ENCODE results near the gene PGM2. TPM values are rescaled to one million over a fixed set of nuclear protein-coding genes. Genes with fewer than 3 reads are reported as not detected.

The PGM2 gene
- polyA plus RNA-seq, 1 donor (not counting 4 experiments of a cell fraction or from before 2014, with no cell fraction given), result 45.0 TPM

DNA sequence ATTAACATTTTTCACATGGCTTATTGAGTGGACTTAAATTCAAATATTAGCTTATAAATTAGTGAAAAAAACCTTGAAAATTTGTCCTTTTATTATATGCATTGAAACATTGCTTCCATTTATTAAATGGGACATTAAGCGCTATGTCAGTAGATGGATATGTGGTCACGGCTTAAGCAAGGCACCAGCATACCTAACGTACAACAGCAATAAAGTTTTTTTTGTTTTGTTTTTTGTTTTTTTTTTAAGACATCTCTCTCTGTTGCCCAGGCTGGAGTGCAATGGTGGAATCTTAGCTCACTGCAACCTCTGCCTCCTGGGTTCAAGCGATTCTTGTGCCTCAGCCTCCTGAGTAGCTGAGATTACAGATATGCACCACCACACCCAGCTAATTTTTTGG lies 31.6 kb downstream of the PGM2 start:
- no peak overlapping the region for H3K27ac ChIP-seq (ENCODE audit: control insufficient read depth, insufficient read depth, low read length)
- no peak overlapping the region for H3K4me2 ChIP-seq (ENCODE audit: control insufficient read depth, extremely low read depth, insufficient read depth, low read depth, low read length)
- peaks cover 4 to 7% of the 10 kb centered on the region in 2 experiments for H3K36me3 ChIP-seq (ENCODE audit: control insufficient read depth in 2 of 2, extremely low read depth in 1 of 2, insufficient read depth in 2 of 2, low read length in 2 of 2)
- H3K4me3 ChIP-seq (ENCODE audit: control insufficient read depth in 2 of 3, extremely low read depth in 1 of 3, insufficient read depth in 2 of 3, low read depth in 1 of 3, low read length in 3 of 3), result no peak overlapping the region
- no peaks in the 10 kb centered on the region for H3K4me1 ChIP-seq (ENCODE audit: control insufficient read depth, extremely low read depth, insufficient read depth, low read length)
- no peaks in the 10 kb centered on the region for H3K9me3 ChIP-seq (ENCODE audit: control insufficient read depth, low read depth, low read length)
- DNase-seq (ENCODE audit: low read depth, low spot score), result no peak
- H3K27me3 ChIP-seq (ENCODE audit: control insufficient read depth, extremely low read depth, insufficient read depth, low read length), result no peaks in the 10 kb centered on the region
- no peaks in the 10 kb centered on the region for H4K20me1 ChIP-seq (ENCODE audit: control insufficient read depth, extremely low read depth, insufficient read depth, low read length)
- no peak overlapping the region for H2AFZ ChIP-seq (ENCODE audit: control insufficient read depth, low read length)
- H3K79me2 ChIP-seq (ENCODE audit: control insufficient read depth, insufficient read depth, low read length), result no peaks in the 10 kb centered on the region
- no peak overlapping the region for H3K9ac ChIP-seq (ENCODE audit: control insufficient read depth, extremely low read depth, insufficient read depth, low read length)
- H3K9me1 ChIP-seq (ENCODE audit: control insufficient read depth, extremely low read depth, insufficient read depth, low read length), result no peaks in the 10 kb centered on the region
- dilution Hi-C loops (cut with MboI; ENCODE audit: extremely low pct_ligation_motif_present, low sequenced_read_pairs), result no loop called here
- TF ChIP-seq CTCF (optimal IDR thresholded peaks at IDR 0.05 in 1 of 3, IDR thresholded peaks at IDR 0.05 in 1 of 3, conservative IDR thresholded peaks at IDR 0.05 in 1 of 3; ENCODE audit: extremely low read depth in 1 of 3, insufficient read depth in 2 of 3, low read length in 3 of 3) (no peak), EZH2 (IDR thresholded peaks at IDR 0.05; ENCODE audit: low read length) (no peak)
- FAIRE-seq, result no peak

DNA sequence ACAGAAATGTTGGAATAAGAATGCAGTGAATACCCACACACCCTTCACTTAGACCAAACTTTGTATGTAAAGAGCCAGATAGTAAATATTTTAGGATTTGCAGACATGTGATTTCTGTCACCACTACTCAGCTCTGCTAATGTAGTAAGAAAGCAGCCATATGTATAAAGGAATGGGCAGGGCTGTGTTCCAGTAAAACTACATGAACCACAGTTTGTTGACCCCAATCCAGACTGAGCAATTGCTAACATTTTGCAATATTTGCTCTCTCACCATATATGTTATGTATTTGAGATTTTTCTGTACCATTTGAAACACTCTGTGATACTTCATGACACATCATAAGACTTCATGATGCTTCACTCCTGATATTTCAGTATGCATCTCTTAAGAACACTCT lies 32.4 kb downstream of the PGM2 start:
- Histone ChIP-seq H3K27ac (ENCODE audit: control insufficient read depth, insufficient read depth, low read length) (no peak overlapping the region), H3K36me3 (ENCODE audit: control insufficient read depth in 2 of 2, extremely low read depth in 1 of 2, insufficient read depth in 2 of 2, low read length in 2 of 2) (peaks cover 4 to 6% of the 10 kb centered on the region in 2 experiments), H3K27me3 (ENCODE audit: control insufficient read depth, extremely low read depth, insufficient read depth, low read length) (no peaks in the 10 kb centered on the region), H3K9me3 (ENCODE audit: control insufficient read depth, low read depth, low read length) (no peaks in the 10 kb centered on the region), H3K79me2 (ENCODE audit: control insufficient read depth, insufficient read depth, low read length) (no peaks in the 10 kb centered on the region), H3K9me1 (ENCODE audit: control insufficient read depth, extremely low read depth, insufficient read depth, low read length) (no peaks in the 10 kb centered on the region), H3K4me1 (ENCODE audit: control insufficient read depth, extremely low read depth, insufficient read depth, low read length) (no peaks in the 10 kb centered on the region), H4K20me1 (ENCODE audit: control insufficient read depth, extremely low read depth, insufficient read depth, low read length) (no peaks in the 10 kb centered on the region), H3K4me3 (ENCODE audit: control insufficient read depth in 2 of 3, extremely low read depth in 1 of 3, insufficient read depth in 2 of 3, low read depth in 1 of 3, low read length in 3 of 3) (no peak overlapping the region), H3K9ac (ENCODE audit: control insufficient read depth, extremely low read depth, insufficient read depth, low read length) (no peak overlapping the region), H2AFZ (ENCODE audit: control insufficient read depth, low read length) (no peak overlapping the region), H3K4me2 (ENCODE audit: control insufficient read depth, extremely low read depth, insufficient read depth, low read depth, low read length) (no peak overlapping the region)
- dilution Hi-C loops (cut with MboI; ENCODE audit: extremely low pct_ligation_motif_present, low sequenced_read_pairs), result no loop called here
- DNase-seq (ENCODE audit: low read depth, low spot score), result no peak
- no peak for TF ChIP-seq EZH2 (IDR thresholded peaks at IDR 0.05; ENCODE audit: low read length)
- no peak for TF ChIP-seq CTCF (optimal IDR thresholded peaks at IDR 0.05 in 1 of 3, IDR thresholded peaks at IDR 0.05 in 1 of 3, conservative IDR thresholded peaks at IDR 0.05 in 1 of 3; ENCODE audit: extremely low read depth in 1 of 3, insufficient read depth in 2 of 3, low read length in 3 of 3)
- no peak for FAIRE-seq
